CD14-positive monocyte (primary cell): ENCODE data around the gene THSD4. TPM values are rescaled to one million over a fixed set of nuclear protein-coding genes. Genes with fewer than 3 reads are reported as not detected.

Experiments used
- DNase-seq, 3 donors: peaks; one replicate each; pipeline ENCODE4 v3.0.0-alpha.2; 2011 to 2022
- H2AFZ ChIP-seq: 2 replicates; pipeline ENCODE4 v1.6.0; 2012; ENCODE audit warnings: mild to moderate bottlenecking, low read depth, low read length, inconsistent platforms; ENCODE audit not compliant: insufficient read depth, poor library complexity, severe bottlenecking
- H3K27ac ChIP-seq, 2 donors: 1 replicate in 1 of 2; 2 replicates in 1 of 2; pipeline ENCODE4 v1.5.1; 2012 to 2013; ENCODE audit warnings: low read length in 2 of 2, control low read depth in 1 of 2, inconsistent platforms in 1 of 2, low read depth in 1 of 2, mild to moderate bottlenecking in 1 of 2
- H3K27me3 ChIP-seq, 2 donors: one replicate each; pipeline versions ENCODE4 v1.6.0 to v1.6.1; 2011 to 2013; ENCODE audit warnings: low read length in 2 of 2; ENCODE audit not compliant: control insufficient read depth in 2 of 2, insufficient read depth in 2 of 2
- H3K36me3 ChIP-seq, 2 donors: replicated peaks in 1 of 2; 1 replicate in 1 of 2; 2 replicates in 1 of 2; pipeline versions ENCODE4 v1.5.1 to v1.6.1; 2012 to 2013; ENCODE audit warnings: low read length in 2 of 2, control low read depth in 1 of 2, inconsistent platforms in 1 of 2, mild to moderate bottlenecking in 1 of 2; ENCODE audit not compliant: insufficient read depth in 2 of 2, control insufficient read depth in 1 of 2
- H3K4me1 ChIP-seq, 2 donors: 1 replicate in 1 of 2; 2 replicates in 1 of 2; pipeline versions ENCODE4 v1.5.1 to v1.6.1; 2012 to 2013; ENCODE audit warnings: low read length in 2 of 2, control low read depth in 1 of 2, inconsistent platforms in 1 of 2, mild to moderate bottlenecking in 1 of 2, moderate library complexity in 1 of 2; ENCODE audit not compliant: insufficient read depth in 2 of 2, control insufficient read depth in 1 of 2
- H3K4me2 ChIP-seq: replicated peaks from 2 replicates; pipeline ENCODE3; 2012; ENCODE audit warnings: low read length, moderate library complexity, mild to moderate bottlenecking; ENCODE audit not compliant: poor library complexity, severe bottlenecking; ENCODE audit errors: extremely low read depth
- H3K4me3 ChIP-seq, 3 experiments: fragments of 200-600 bp in 1 of 3; sonication (generic) in 1 of 3; replicated peaks in 1 of 3; 1 replicate in 2 of 3; 2 replicates in 1 of 3; pipeline ENCODE4 v1.5.1; 2011 to 2013; ENCODE audit warnings: low read length in 3 of 3, mild to moderate bottlenecking in 3 of 3, control low read depth in 2 of 3, low read depth in 2 of 3, inconsistent platforms in 1 of 3, moderate library complexity in 1 of 3
- H3K79me2 ChIP-seq: 2 replicates; pipeline ENCODE4 v1.6.0; 2012; ENCODE audit warnings: mild to moderate bottlenecking, control low read depth, inconsistent platforms, low read length, moderate library complexity; ENCODE audit not compliant: insufficient read depth
- H3K9ac ChIP-seq: 2 replicates; pipeline ENCODE4 v1.6.0; 2017; ENCODE audit warnings: low read length, mild to moderate bottlenecking; ENCODE audit not compliant: insufficient read depth, poor library complexity, severe bottlenecking
- H3K9me3 ChIP-seq, 2 donors: replicated peaks in 1 of 2; 1 replicate in 1 of 2; 2 replicates in 1 of 2; pipeline versions ENCODE4 v1.5.1 to v1.6.1; 2012 to 2013; ENCODE audit warnings: low read length in 2 of 2, control low read depth in 1 of 2; ENCODE audit not compliant: control insufficient read depth in 1 of 2, insufficient read depth in 1 of 2
- H4K20me1 ChIP-seq: 2 replicates; pipeline ENCODE4 v1.6.0; 2012; ENCODE audit warnings: mild to moderate bottlenecking, low read length, control low read depth, moderate library complexity; ENCODE audit not compliant: insufficient read depth
- H3K27ac Mint-ChIP-seq, 7 donors: one replicate each; pipeline ENCODE4 v1.8.0; 2020; ENCODE audit warnings: mild to moderate bottlenecking in 7 of 7, mixed read lengths in 7 of 7, moderate library complexity in 6 of 7, inconsistent platforms in 2 of 7
- H3K27me3 Mint-ChIP-seq, 3 donors: one replicate each; pipeline ENCODE4 v1.8.0; 2021 to 2022; ENCODE audit warnings: low read depth in 3 of 3, mild to moderate bottlenecking in 3 of 3, mixed read lengths in 3 of 3, moderate library complexity in 3 of 3, inconsistent platforms in 1 of 3
- H3K36me3 Mint-ChIP-seq, 2 donors: one replicate each; pipeline ENCODE4 v1.8.0; 2020; ENCODE audit warnings: mixed read lengths in 2 of 2, inconsistent platforms in 1 of 2, mild to moderate bottlenecking in 1 of 2
- H3K4me1 Mint-ChIP-seq: one replicate; pipeline ENCODE4 v1.8.0; 2020; ENCODE audit warnings: mild to moderate bottlenecking, mixed read lengths
- H3K4me3 Mint-ChIP-seq, 2 donors: one replicate each; pipeline ENCODE4 v1.8.0; 2020; ENCODE audit warnings: mild to moderate bottlenecking in 2 of 2, mixed read lengths in 2 of 2, moderate library complexity in 1 of 2
- H3K9me3 Mint-ChIP-seq, 7 donors: one replicate each; pipeline ENCODE4 v1.8.0; 2020 to 2022; ENCODE audit warnings: mixed read lengths in 7 of 7, mild to moderate bottlenecking in 6 of 7, moderate library complexity in 6 of 7, inconsistent platforms in 2 of 7
- WGBS: methylation state at CpG from one replicate; pipeline ENCODE4 v1.1.5; 2013; ENCODE audit warnings: missing lambda C conversion rate; ENCODE audit not compliant: insufficient coverage; 5-methylcytosine and 5-hydroxymethylcytosine counted together
- intact Hi-C, 2 donors: fragments of 100-400 bp; cut with micrococcal nuclease; formaldehyde crosslinking; loops; one replicate each; pipeline versions ENCODE4 v1.15.0 to v1.15.1; 2023
- polyA plus RNA-seq, 3 donors: library from polyadenylated mRNA; depleted of rRNA in 1 of 3; unstranded in 2 of 3; stranded (reverse) in 1 of 3; fragments of 300-500 nt in 2 of 3; fragments of >200 nt in 1 of 3; fragmentation: Illumina TruSeq in 2 of 3; gene quantifications; 1 replicate in 2 of 3; 2 replicates in 1 of 3; pipeline ENCODE4 v1.2.3, GENCODE V29; 2012 to 2021
- TF ChIP-seq, protein P1 (sequence below): fragments of 200-600 bp; IDR thresholded peaks from one replicate; pipeline ENCODE4 v1.8.0; 2022; ENCODE audit warnings: antibody characterized with exemption, mild to moderate bottlenecking

The THSD4 gene
- polyA plus RNA-seq, 3 donors, result not detected

DNA sequence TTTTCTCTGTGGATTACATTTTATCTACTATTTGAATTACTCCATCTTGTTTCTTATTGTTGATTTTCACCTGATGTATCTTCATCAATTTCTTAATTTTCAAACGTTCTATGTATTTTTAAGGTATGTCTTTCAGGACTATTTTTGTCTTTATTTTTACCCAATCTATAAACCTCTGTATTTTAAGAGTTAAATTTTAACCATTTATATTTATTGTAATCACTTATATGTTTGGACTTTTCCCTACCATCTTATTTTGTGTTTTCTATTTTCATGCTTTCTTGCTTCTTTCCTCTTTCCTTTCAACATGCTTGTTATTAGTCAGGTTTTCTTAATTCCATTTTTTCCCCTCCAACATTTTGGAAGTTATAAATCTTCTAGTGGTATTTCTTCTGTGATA lies 645.6 kb downstream of the THSD4 start:
- no peaks in the 10 kb centered on the region for H3K27me3 ChIP-seq
- peaks cover 5 to 17% (median 10%) of the 10 kb centered on the region in 7 donors for H3K9me3 Mint-ChIP-seq
- WGBS, result no CpG with 5 or more reads among the region's 1 CpG

GRCh38 chr15:71761649-71762048 lies 646.4 kb downstream of the THSD4 start:
- Mint-ChIP-seq H3K4me3 (no peak overlapping the region), H3K9me3 (peaks cover 3 to 17% (median 10%) of the 10 kb centered on the region in 7 donors), H3K36me3 (no peaks in the 10 kb centered on the region), H3K4me1 (no peaks in the 10 kb centered on the region), H3K27me3 (peaks cover 4 to 8% (median 5%) of the 10 kb centered on the region in 3 donors), H3K27ac (no peak overlapping the region)
- 33% methylated on average over 2 of the region's 3 CpGs for WGBS
- H2AFZ ChIP-seq, result no peak overlapping the region
- H3K4me2 ChIP-seq, result no peak overlapping the region
- intact Hi-C loops, result no loop called here
- H3K9ac ChIP-seq, result no peak overlapping the region
- peak in 1 of 3 donors; percentile 15 for DNase-seq
- no peak overlapping the region for H3K4me3 ChIP-seq
- H4K20me1 ChIP-seq, result no peaks in the 10 kb centered on the region
- TF ChIP-seq, protein P1, sequence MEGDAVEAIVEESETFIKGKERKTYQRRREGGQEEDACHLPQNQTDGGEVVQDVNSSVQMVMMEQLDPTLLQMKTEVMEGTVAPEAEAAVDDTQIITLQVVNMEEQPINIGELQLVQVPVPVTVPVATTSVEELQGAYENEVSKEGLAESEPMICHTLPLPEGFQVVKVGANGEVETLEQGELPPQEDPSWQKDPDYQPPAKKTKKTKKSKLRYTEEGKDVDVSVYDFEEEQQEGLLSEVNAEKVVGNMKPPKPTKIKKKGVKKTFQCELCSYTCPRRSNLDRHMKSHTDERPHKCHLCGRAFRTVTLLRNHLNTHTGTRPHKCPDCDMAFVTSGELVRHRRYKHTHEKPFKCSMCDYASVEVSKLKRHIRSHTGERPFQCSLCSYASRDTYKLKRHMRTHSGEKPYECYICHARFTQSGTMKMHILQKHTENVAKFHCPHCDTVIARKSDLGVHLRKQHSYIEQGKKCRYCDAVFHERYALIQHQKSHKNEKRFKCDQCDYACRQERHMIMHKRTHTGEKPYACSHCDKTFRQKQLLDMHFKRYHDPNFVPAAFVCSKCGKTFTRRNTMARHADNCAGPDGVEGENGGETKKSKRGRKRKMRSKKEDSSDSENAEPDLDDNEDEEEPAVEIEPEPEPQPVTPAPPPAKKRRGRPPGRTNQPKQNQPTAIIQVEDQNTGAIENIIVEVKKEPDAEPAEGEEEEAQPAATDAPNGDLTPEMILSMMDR, result no peak
- H3K79me2 ChIP-seq, result no peaks in the 10 kb centered on the region
- H3K27ac ChIP-seq, result no peak overlapping the region
- H3K9me3 ChIP-seq, result peaks cover 8 to 9% of the 10 kb centered on the region in 2 donors
- no peaks in the 10 kb centered on the region for H3K4me1 ChIP-seq
- H3K36me3 ChIP-seq, result no peaks in the 10 kb centered on the region
- no peaks in the 10 kb centered on the region for H3K27me3 ChIP-seq

More for the DNA sequence above, 645.6 kb downstream of the THSD4 start:
- Histone ChIP-seq H4K20me1 (no peaks in the 10 kb centered on the region), H3K9ac (no peak overlapping the region), H3K4me3 (no peak overlapping the region), H2AFZ (no peak overlapping the region), H3K9me3 (peaks cover 8 to 9% of the 10 kb centered on the region in 2 donors), H3K4me1 (no peaks in the 10 kb centered on the region), H3K4me2 (no peak overlapping the region), H3K27ac (no peak overlapping the region), H3K36me3 (no peaks in the 10 kb centered on the region), H3K79me2 (no peaks in the 10 kb centered on the region)
- TF ChIP-seq, protein P1, result no peak
- H3K4me3 Mint-ChIP-seq, result no peak overlapping the region
- H3K4me1 Mint-ChIP-seq, result no peaks in the 10 kb centered on the region
- no peak for DNase-seq
- peaks cover 1 to 7% (median 3%) of the 10 kb centered on the region in 3 donors for H3K27me3 Mint-ChIP-seq
- intact Hi-C loops, result no loop called here
- H3K36me3 Mint-ChIP-seq, result no peaks in the 10 kb centered on the region
- H3K27ac Mint-ChIP-seq, result no peak overlapping the region
